HK-2 (cell line): ENCODE data around the gene NAA11.

Source experiments
- DNase-seq: peaks from one replicate; pipeline ENCODE4 v3.0.0-alpha.2; 2018; ENCODE audit not compliant: unreplicated experiment

Gene NAA11

GRCh38 chr4:79325864-79326328 is at the start of gene NAA11:
TSS of gene NAA11 (minus strand) at chr4:79326061. CDS start at chr4:79325877, 184 bp downstream.
- no peak for DNase-seq

GRCh38 chr4:79370026-79370425 is 44.2 kb upstream of the NAA11 start:
- DNase-seq: no peak

- no peak for DNase-seq
These were observed 41.2 kb upstream of the NAA11 start for GRCh38 chr4:79367096-79367495.

- DNase-seq: no peak
These were observed 40.6 kb upstream of the NAA11 start for GRCh38 chr4:79366422-79366821.

- DNase-seq: no peak
These were observed 38.2 kb upstream of the NAA11 start for GRCh38 chr4:79364061-79364460.

GRCh38 chr4:79362626-79363025 is 36.8 kb upstream of the NAA11 start:
- DNase-seq: no peak

GRCh38 chr4:79360006-79360405 is 34.1 kb upstream of the NAA11 start:
- no peak for DNase-seq

GRCh38 chr4:79358438-79358837 is 32.6 kb upstream of the NAA11 start:
- DNase-seq: no peak

GRCh38 chr4:79357365-79357764 is 31.5 kb upstream of the NAA11 start:
- no peak for DNase-seq

GRCh38 chr4:79353075-79353474 is 27.2 kb upstream of the NAA11 start:
- no peak for DNase-seq

GRCh38 chr4:79348405-79348804 is 22.5 kb upstream of the NAA11 start:
- DNase-seq: no peak

GRCh38 chr4:79341893-79342653 is 16.2 kb upstream of the NAA11 start:
- DNase-seq: no peak

GRCh38 chr4:79340568-79340967 is 14.7 kb upstream of the NAA11 start:
- no peak for DNase-seq

GRCh38 chr4:79338148-79338547 is 12.3 kb upstream of the NAA11 start:
- DNase-seq: no peak

- DNase-seq: no peak
These were observed 8.9 kb upstream of the NAA11 start for GRCh38 chr4:79334783-79335182.

GRCh38 chr4:79334341-79334740 is 8.5 kb upstream of the NAA11 start:
- no peak for DNase-seq

GRCh38 chr4:79331126-79331876 is 5.4 kb upstream of the NAA11 start:
- DNase-seq: no peak

GRCh38 chr4:79330720-79331119 is 4.9 kb upstream of the NAA11 start:
- no peak for DNase-seq

GRCh38 chr4:79325436-79325835 is 425 bp downstream of the NAA11 start:
- no peak for DNase-seq

GRCh38 chr4:79319975-79320374 is 5.9 kb downstream of the NAA11 start:
- no peak for DNase-seq

- no peak for DNase-seq
These were observed 8.2 kb downstream of the NAA11 start for GRCh38 chr4:79317711-79318110.

- DNase-seq: no peak
These were observed 10.0 kb downstream of the NAA11 start for GRCh38 chr4:79315891-79316290.

- no peak for DNase-seq
These were observed 14.6 kb downstream of the NAA11 start for GRCh38 chr4:79311279-79311678.
